C4-2B (cell line): Measurements from ENCODE around the gene SNAPC1.

ENCODE experiments used
- H3K27ac ChIP-seq: fragments of 450-650 bp; 2 replicates; pipeline ENCODE4 v1.5.1; 2017
- ZFX ChIP-seq: fragments of 450-650 bp; IDR thresholded peaks from 2 replicates; pipeline ENCODE4 v1.6.1; 2017
- TF ChIP-seq, protein P1 (sequence below): fragments of 450-650 bp; conservative IDR thresholded peaks from 2 replicates; pipeline ENCODE4 v1.5.1; 2017; ENCODE audit warnings: mild to moderate bottlenecking

SNAPC1 gene

DNA sequence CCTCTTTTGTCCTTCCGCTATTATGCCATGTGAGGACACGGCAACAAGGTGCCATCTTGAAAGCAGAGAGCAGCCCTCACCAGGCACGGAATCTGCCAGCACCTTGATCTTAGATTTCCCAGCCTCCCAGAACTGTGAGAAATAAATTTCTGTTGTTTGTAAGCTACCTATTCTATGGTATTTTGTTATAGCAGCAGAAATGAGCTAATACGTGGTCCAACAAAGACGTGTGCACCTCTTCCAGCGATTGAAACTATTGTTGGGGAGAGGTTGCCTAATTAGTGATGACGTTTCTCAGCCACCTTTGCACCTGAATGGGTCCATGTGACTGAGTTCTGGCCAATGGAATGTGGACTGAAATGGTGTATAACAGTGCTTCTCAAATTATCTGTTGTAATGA lies 2.3 kb upstream of the SNAPC1 start:
- no peak for TF ChIP-seq ZFX
- TF ChIP-seq, protein P1, sequence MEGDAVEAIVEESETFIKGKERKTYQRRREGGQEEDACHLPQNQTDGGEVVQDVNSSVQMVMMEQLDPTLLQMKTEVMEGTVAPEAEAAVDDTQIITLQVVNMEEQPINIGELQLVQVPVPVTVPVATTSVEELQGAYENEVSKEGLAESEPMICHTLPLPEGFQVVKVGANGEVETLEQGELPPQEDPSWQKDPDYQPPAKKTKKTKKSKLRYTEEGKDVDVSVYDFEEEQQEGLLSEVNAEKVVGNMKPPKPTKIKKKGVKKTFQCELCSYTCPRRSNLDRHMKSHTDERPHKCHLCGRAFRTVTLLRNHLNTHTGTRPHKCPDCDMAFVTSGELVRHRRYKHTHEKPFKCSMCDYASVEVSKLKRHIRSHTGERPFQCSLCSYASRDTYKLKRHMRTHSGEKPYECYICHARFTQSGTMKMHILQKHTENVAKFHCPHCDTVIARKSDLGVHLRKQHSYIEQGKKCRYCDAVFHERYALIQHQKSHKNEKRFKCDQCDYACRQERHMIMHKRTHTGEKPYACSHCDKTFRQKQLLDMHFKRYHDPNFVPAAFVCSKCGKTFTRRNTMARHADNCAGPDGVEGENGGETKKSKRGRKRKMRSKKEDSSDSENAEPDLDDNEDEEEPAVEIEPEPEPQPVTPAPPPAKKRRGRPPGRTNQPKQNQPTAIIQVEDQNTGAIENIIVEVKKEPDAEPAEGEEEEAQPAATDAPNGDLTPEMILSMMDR: no peak
- H3K27ac ChIP-seq: no peak overlapping the region

GRCh38 chr14:61761557-61761956 lies 663 bp upstream of the SNAPC1 start:
- H3K27ac ChIP-seq: peak overlapping the region; percentile 67; the same call in 1 of the 2 replicates
- no peak for TF ChIP-seq ZFX
- TF ChIP-seq, protein P1: 0 out of 2 replicates have a peak, but pooled peaks have one; percentile 3

- no peak overlapping the region for H3K27ac ChIP-seq
Measured at GRCh38 chr14:61764342-61765122, 2.3 kb downstream of the SNAPC1 start.

GRCh38 chr14:61765225-61765943 lies 3.2 kb downstream of the SNAPC1 start:
- no peak overlapping the region for H3K27ac ChIP-seq
- TF ChIP-seq, protein P1: no peak
- TF ChIP-seq ZFX: no peak

More at GRCh38 chr14:61764342-61765122, 2.3 kb downstream of the SNAPC1 start:
- TF ChIP-seq, protein P1: no peak
- no peak for TF ChIP-seq ZFX

GRCh38 chr14:61766151-61766550 lies 3.9 kb downstream of the SNAPC1 start:
- H3K27ac ChIP-seq: no peak overlapping the region
- TF ChIP-seq, protein P1: no peak
- TF ChIP-seq ZFX: no peak

GRCh38 chr14:61768240-61768639 lies 6.0 kb downstream of the SNAPC1 start:
- TF ChIP-seq, protein P1: no peak
- TF ChIP-seq ZFX: no peak
- no peak overlapping the region for H3K27ac ChIP-seq

DNA sequence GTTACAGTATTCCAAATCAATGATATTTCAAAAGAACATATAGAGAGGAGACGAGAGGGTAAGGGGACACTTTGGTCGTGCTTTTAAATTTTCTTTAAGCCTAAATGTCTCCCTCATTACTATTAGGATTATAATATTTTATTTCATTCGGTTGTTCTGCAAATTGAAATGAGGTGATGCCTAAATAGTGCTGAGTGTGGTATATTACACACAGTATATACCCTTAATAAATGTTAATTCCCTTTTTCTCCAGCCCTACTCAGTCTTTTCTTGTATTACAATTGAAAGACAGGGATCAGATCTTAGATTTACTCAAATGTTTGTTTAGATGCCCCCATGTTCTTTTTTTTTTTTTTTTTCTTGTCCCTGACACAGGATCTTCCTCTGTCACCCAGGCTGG lies 7.7 kb downstream of the SNAPC1 start:
- no peak overlapping the region for H3K27ac ChIP-seq
- TF ChIP-seq, protein P1: no peak
- no peak for TF ChIP-seq ZFX
